HepG2 (cell line): ENCODE data around the gene HEPACAM. TPM values are rescaled to one million over a fixed set of nuclear protein-coding genes. Genes with fewer than 3 reads are reported as not detected.
A peak's percentile ranks its signal among the peaks of the same experiment; 100 is the strongest.

Experiments used
- ARID3A ChIP-seq: IDR thresholded peaks from 2 replicates; pipeline ENCODE4 v1.6.1; 2012; ENCODE audit warnings: low read depth, low read length, improper control_type of control experiment
- ASH2L ChIP-seq: fragments of 300-600, 200-600 bp; sonication (generic); IDR thresholded peaks from 2 replicates; pipeline ENCODE4 v1.7.0; 2017; ENCODE audit warnings: low read depth, mild to moderate bottlenecking, moderate library complexity, mixed read lengths, low read length; ENCODE audit not compliant: insufficient read length
- ATRX ChIP-seq: sonication (generic); formaldehyde crosslinking; IDR thresholded peaks from 2 replicates; pipeline ENCODE4 v1.4.0; 2020; ENCODE audit warnings: missing genetic modification reagents, borderline replicate concordance
- BRD4 ChIP-seq: sonication (generic); formaldehyde crosslinking; IDR thresholded peaks from 2 replicates; pipeline ENCODE4 v1.4.0; 2020; ENCODE audit warnings: missing genetic modification reagents
- CHD2 ChIP-seq: IDR thresholded peaks from 2 replicates; pipeline ENCODE4 v1.6.1; 2011; ENCODE audit warnings: low read depth, low read length, improper control_type of control experiment
- GATAD2A ChIP-seq: IDR thresholded peaks from 2 replicates; pipeline ENCODE4 v1.6.1; 2016
- HMG20A ChIP-seq: IDR thresholded peaks from 2 replicates; pipeline ENCODE4 v1.6.1; 2016; ENCODE audit warnings: borderline replicate concordance
- IRF1 ChIP-seq: sonication (generic); formaldehyde crosslinking; IDR thresholded peaks from 2 replicates; pipeline ENCODE4 v1.4.0; 2020; ENCODE audit warnings: low read depth, mild to moderate bottlenecking, missing genetic modification reagents
- JDP2 ChIP-seq: sonication (generic); formaldehyde crosslinking; IDR thresholded peaks from 2 replicates; pipeline ENCODE4 v1.8.1; 2022; ENCODE audit warnings: missing genetic modification reagents, borderline replicate concordance
- NFIB ChIP-seq: sonication (generic); formaldehyde crosslinking; IDR thresholded peaks from 2 replicates; pipeline ENCODE4 v1.9.0; 2021; ENCODE audit warnings: missing genetic modification reagents, mild to moderate bottlenecking, borderline replicate concordance
- NKX3-1 ChIP-seq: sonication (generic); formaldehyde crosslinking; IDR thresholded peaks from 2 replicates; pipeline ENCODE4 v1.5.0; 2020; ENCODE audit warnings: missing genetic modification reagents
- PHF20 ChIP-seq: sonication (generic); formaldehyde crosslinking; IDR thresholded peaks from 2 replicates; pipeline ENCODE4 v1.5.0; 2020; ENCODE audit warnings: mild to moderate bottlenecking, missing genetic modification reagents
- ZBTB14 ChIP-seq: sonication (generic); formaldehyde crosslinking; IDR thresholded peaks from 2 replicates; pipeline ENCODE4 v1.4.0; 2020; ENCODE audit warnings: missing genetic modification reagents
- ZBTB34 ChIP-seq: sonication (generic); formaldehyde crosslinking; IDR thresholded peaks from 2 replicates; pipeline ENCODE4 v1.8.0; 2022; ENCODE audit warnings: mild to moderate bottlenecking, missing genetic modification reagents
- ZNF367 ChIP-seq: sonication (generic); formaldehyde crosslinking; IDR thresholded peaks from 2 replicates; pipeline ENCODE4 v1.4.0; 2020; ENCODE audit warnings: missing genetic modification reagents, borderline replicate concordance
- ZNF44 ChIP-seq: sonication (generic); formaldehyde crosslinking; IDR thresholded peaks from 2 replicates; pipeline ENCODE4 v1.5.1; 2020; ENCODE audit warnings: mild to moderate bottlenecking, missing genetic modification reagents
- ZNF605 ChIP-seq: sonication (generic); formaldehyde crosslinking; IDR thresholded peaks from 2 replicates; pipeline ENCODE4 v1.8.0; 2022; ENCODE audit warnings: mild to moderate bottlenecking, missing genetic modification reagents
- ZNF687 ChIP-seq: sonication (generic); formaldehyde crosslinking; IDR thresholded peaks from 2 replicates; pipeline ENCODE4 v1.5.1; 2020; ENCODE audit warnings: mild to moderate bottlenecking, missing genetic modification reagents, moderate library complexity
- ZNF766 ChIP-seq: sonication (generic); formaldehyde crosslinking; IDR thresholded peaks from 2 replicates; pipeline ENCODE4 v1.5.0; 2020; ENCODE audit warnings: missing genetic modification reagents, borderline replicate concordance
- polyA plus RNA-seq, 8 experiments: library from polyadenylated mRNA; depleted of rRNA in 3 of 8; stranded (reverse) in 7 of 8; unstranded in 1 of 8; fragments of >200 nt; fragmentation: Illumina TruSeq in 4 of 8; extraction: Trizol in 4 of 8; gene quantifications; 2 replicates each; pipeline versions ENCODE4 v1.2.1 to v1.2.3, GENCODE V29; 2011 to 2016; ENCODE audit warnings: low read depth in 4 of 8, missing spikeins in 1 of 8, mixed read lengths in 1 of 8; ENCODE audit not compliant: insufficient read depth in 1 of 8
- total RNA-seq, 5 experiments: library from RNA; depleted of rRNA; stranded (reverse); fragments of >200 nt; fragmentation: Illumina TruSeq; extraction: Trizol; gene quantifications; 2 replicates each; pipeline ENCODE4 v1.2.3, GENCODE V29; 2016; ENCODE audit warnings: low read depth in 1 of 5

HEPACAM gene
- total and polyA plus RNA-seq, 2 of the 13 experiments (the other 11 are each of a cell fraction or from before 2014, with no cell fraction given): 66.9 to 121 TPM

- TF ChIP-seq ARID3A: peak; percentile 85
- TF ChIP-seq ZBTB34 (CRISPR knock-in tag): no peak
- peak; percentile 18; the same call in 1 of the 2 replicates for TF ChIP-seq HMG20A
- TF ChIP-seq CHD2: no peak
- TF ChIP-seq IRF1 (CRISPR knock-in tag): no peak
- TF ChIP-seq NKX3-1 (CRISPR knock-in tag): no peak
- TF ChIP-seq NFIB: no peak
- no peak for TF ChIP-seq GATAD2A
- peak; percentile 56 for TF ChIP-seq ASH2L
- no peak for TF ChIP-seq PHF20
- TF ChIP-seq JDP2: no peak
- TF ChIP-seq ZNF687 (CRISPR knock-in tag): no peak
- TF ChIP-seq ZNF44 (CRISPR knock-in tag): no peak
- no peak for TF ChIP-seq ZNF766
- TF ChIP-seq BRD4: no peak
- TF ChIP-seq ATRX (CRISPR knock-in tag): no peak
- no peak for TF ChIP-seq ZNF605 (CRISPR knock-in tag)
- TF ChIP-seq ZBTB14 (CRISPR knock-in tag): no peak
- no peak for TF ChIP-seq ZNF367 (CRISPR knock-in tag)
These were observed 1.6 kb upstream of the HEPACAM start (continued) for GRCh38 chr11:124937336-124937935.
